Measurements from ENCODE around the gene TAS2R50. TPM values are rescaled to one million over a fixed set of nuclear protein-coding genes. Genes with fewer than 3 reads are reported as not detected.

TAS2R50 gene
- total RNA-seq, 1 experiment from 2014 or later = 12.0 TPM

DNA sequence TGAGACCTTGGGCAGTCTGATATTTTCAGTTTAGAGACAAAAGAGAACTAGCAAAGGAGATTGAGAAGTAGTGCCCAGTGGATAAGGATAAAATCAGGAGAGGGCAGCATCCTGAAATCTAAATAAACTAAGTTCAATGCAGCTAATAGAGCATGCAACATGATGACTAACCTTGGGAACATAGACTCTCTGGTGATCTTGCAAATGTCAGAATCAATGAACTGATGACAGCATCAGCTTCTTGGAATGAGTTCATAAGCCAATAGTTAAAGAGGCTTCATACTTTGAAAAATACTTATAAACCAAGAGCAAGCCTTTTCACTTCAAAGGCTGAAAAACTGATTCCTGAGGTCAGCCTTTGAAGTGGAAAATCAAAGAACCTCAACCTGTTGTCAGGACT, 27.5 kb upstream of the TAS2R50 start:
- Histone ChIP-seq H3K27ac (ENCODE audit: low read length) (no peak overlapping the region), H3K4me3 (ENCODE audit: low read length) (no peak overlapping the region), H2AFZ (ENCODE audit: low read length) (no peak overlapping the region), H3K27me3 (ENCODE audit: low read length) (no peaks in the 10 kb centered on the region), H3K9ac (ENCODE audit: low read length) (no peak overlapping the region), H3K9me3 (ENCODE audit: low read length) (no peaks in the 10 kb centered on the region), H3K4me2 (ENCODE audit: low read depth, low read length, poor library complexity, severe bottlenecking) (no peak overlapping the region), H3K4me1 (ENCODE audit: low read length) (peaks cover 6% of the 10 kb centered on the region; the same call in 1 of the 2 replicates), H3K9me2 (replicated peaks; ENCODE audit: insufficient read depth, low read length) (no peaks in the 10 kb centered on the region), H4K20me1 (ENCODE audit: insufficient read depth, low read depth, low read length) (no peaks in the 10 kb centered on the region), H3K36me3 (ENCODE audit: insufficient read depth, low read length) (no peaks in the 10 kb centered on the region), H3K79me2 (ENCODE audit: low read length) (peaks cover 26% of the 10 kb centered on the region)
- no peak for DNase-seq

DNA sequence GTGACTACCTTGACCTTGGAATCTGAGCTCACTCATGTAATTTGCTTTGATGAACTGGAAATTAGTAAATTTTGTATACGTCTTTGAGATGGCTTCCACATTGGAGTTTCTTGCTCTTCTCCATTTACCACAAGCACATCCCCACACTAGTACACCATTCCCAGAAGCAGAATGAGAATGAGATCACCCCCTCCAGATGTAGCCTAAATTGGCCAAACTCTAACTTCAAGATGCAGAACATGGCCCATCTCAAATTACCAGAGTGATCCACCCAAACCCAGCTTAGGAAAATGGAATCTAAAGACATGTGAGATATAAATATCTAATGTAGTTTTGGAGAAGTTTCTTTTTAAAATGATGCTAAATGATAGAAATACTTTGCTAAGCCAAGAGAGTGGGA, 20.9 kb upstream of the TAS2R50 start:
- no peak for DNase-seq
- no peak overlapping the region for H3K9ac ChIP-seq (ENCODE audit: low read length)
- no peak overlapping the region for H2AFZ ChIP-seq (ENCODE audit: low read length)
- peaks cover 6% of the 10 kb centered on the region; the same call in 1 of the 2 replicates for H3K4me1 ChIP-seq (ENCODE audit: low read length)
- no peaks in the 10 kb centered on the region for H3K36me3 ChIP-seq (ENCODE audit: insufficient read depth, low read length)
- H3K4me3 ChIP-seq (ENCODE audit: low read length) = no peak overlapping the region
- no peaks in the 10 kb centered on the region for H3K9me3 ChIP-seq (ENCODE audit: low read length)
- H3K9me2 ChIP-seq (replicated peaks; ENCODE audit: insufficient read depth, low read length) = no peaks in the 10 kb centered on the region
- H4K20me1 ChIP-seq (ENCODE audit: insufficient read depth, low read depth, low read length) = no peaks in the 10 kb centered on the region
- no peak overlapping the region for H3K4me2 ChIP-seq (ENCODE audit: low read depth, low read length, poor library complexity, severe bottlenecking)
- H3K27ac ChIP-seq (ENCODE audit: low read length) = no peak overlapping the region
- no peaks in the 10 kb centered on the region for H3K27me3 ChIP-seq (ENCODE audit: low read length)
- peaks cover 14% of the 10 kb centered on the region for H3K79me2 ChIP-seq (ENCODE audit: low read length)

DNA sequence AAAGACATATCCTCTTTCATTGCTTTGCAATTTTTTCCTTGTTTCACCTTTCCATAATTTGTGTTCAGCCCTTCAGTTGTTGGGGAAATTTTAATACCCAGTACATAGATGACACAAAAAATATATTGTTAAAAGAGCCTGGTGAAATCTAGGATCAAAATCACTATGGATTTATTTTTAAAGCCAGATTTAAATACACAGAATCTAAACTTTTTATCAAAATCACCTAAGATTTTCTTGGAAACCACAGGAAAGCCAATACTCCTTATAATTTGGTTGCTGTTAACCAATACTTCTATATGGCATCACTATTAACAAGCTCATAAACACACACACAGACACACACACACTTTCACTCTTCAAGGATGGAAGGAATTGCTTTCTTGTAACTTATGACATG, 11.5 kb upstream of the TAS2R50 start, which contains the start of gene TAS2R20:
TAS2R20 (minus strand) TSS at position 101 of the 400 bp plus-strand sequence. CDS start 429 bp downstream, outside the sequence.
- no peak within 1 kb of the TSS for H2AFZ ChIP-seq (ENCODE audit: low read length)
- H3K4me1 ChIP-seq (ENCODE audit: low read length) = no peaks in the 10 kb centered on the region
- H3K9me3 ChIP-seq (ENCODE audit: low read length) = no peaks in the 10 kb centered on the region
- no peaks in the 10 kb centered on the region for H3K27me3 ChIP-seq (ENCODE audit: low read length)
- no peaks in the 10 kb centered on the region for H3K36me3 ChIP-seq (ENCODE audit: insufficient read depth, low read length)
- H3K9ac ChIP-seq (ENCODE audit: low read length) = no peak within 1 kb of the TSS
- no peaks in the 10 kb centered on the region for H4K20me1 ChIP-seq (ENCODE audit: insufficient read depth, low read depth, low read length)
- H3K79me2 ChIP-seq (ENCODE audit: low read length) = peaks cover 14% of the 10 kb centered on the region
- DNase-seq = no peak
- no peak within 1 kb of the TSS for H3K27ac ChIP-seq (ENCODE audit: low read length)
- H3K9me2 ChIP-seq (replicated peaks; ENCODE audit: insufficient read depth, low read length) = no peaks in the 10 kb centered on the region
- H3K4me2 ChIP-seq (ENCODE audit: low read depth, low read length, poor library complexity, severe bottlenecking) = no peak within 1 kb of the TSS
- no peak within 1 kb of the TSS for H3K4me3 ChIP-seq (ENCODE audit: low read length)

DNA sequence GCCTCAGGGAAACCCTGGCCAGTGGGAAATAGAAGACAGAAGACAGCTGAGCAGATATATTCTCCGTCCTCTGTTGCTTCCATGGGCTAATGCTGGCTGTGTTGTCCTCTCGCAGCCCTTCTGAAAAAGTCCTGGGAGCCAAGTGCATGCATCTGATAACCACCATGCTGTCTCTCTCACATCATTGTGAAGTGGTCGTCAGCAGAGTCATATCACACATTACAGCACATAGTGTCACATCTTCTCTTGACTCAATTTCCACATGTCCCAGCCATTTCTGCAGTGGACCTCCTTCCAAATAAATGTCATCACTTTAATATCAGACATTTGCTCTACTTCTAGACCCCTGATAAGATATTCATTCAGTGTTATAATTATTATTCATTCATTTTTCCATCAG, 7.6 kb upstream of the TAS2R50 start:
- Histone ChIP-seq H3K9ac (ENCODE audit: low read length) (no peak overlapping the region), H3K4me3 (ENCODE audit: low read length) (no peak overlapping the region), H2AFZ (ENCODE audit: low read length) (no peak overlapping the region), H3K9me2 (replicated peaks; ENCODE audit: insufficient read depth, low read length) (no peaks in the 10 kb centered on the region), H3K27ac (ENCODE audit: low read length) (no peak overlapping the region), H3K4me2 (ENCODE audit: low read depth, low read length, poor library complexity, severe bottlenecking) (no peak overlapping the region), H3K4me1 (ENCODE audit: low read length) (no peaks in the 10 kb centered on the region), H3K9me3 (ENCODE audit: low read length) (no peaks in the 10 kb centered on the region), H3K79me2 (ENCODE audit: low read length) (peaks cover 13% of the 10 kb centered on the region), H4K20me1 (ENCODE audit: insufficient read depth, low read depth, low read length) (no peaks in the 10 kb centered on the region), H3K36me3 (ENCODE audit: insufficient read depth, low read length) (no peaks in the 10 kb centered on the region), H3K27me3 (ENCODE audit: low read length) (no peaks in the 10 kb centered on the region)
- DNase-seq = no peak

GRCh38 chr12:10989107-10989506, 2.4 kb upstream of the TAS2R50 start:
- H3K9ac ChIP-seq (ENCODE audit: low read length) = no peak overlapping the region

GRCh38 chr12:10982244-10982643, 4.5 kb downstream of the TAS2R50 start:
- Histone ChIP-seq H4K20me1 (ENCODE audit: insufficient read depth, low read depth, low read length) (no peaks in the 10 kb centered on the region), H3K9me3 (ENCODE audit: low read length) (no peaks in the 10 kb centered on the region), H3K27me3 (ENCODE audit: low read length) (no peaks in the 10 kb centered on the region), H2AFZ (ENCODE audit: low read length) (no peak overlapping the region), H3K4me3 (ENCODE audit: low read length) (no peak overlapping the region), H3K27ac (ENCODE audit: low read length) (no peak overlapping the region), H3K9ac (ENCODE audit: low read length) (no peak overlapping the region), H3K4me1 (ENCODE audit: low read length) (no peaks in the 10 kb centered on the region), H3K36me3 (ENCODE audit: insufficient read depth, low read length) (no peaks in the 10 kb centered on the region), H3K79me2 (ENCODE audit: low read length) (peaks cover 23% of the 10 kb centered on the region), H3K4me2 (ENCODE audit: low read depth, low read length, poor library complexity, severe bottlenecking) (no peak overlapping the region), H3K9me2 (replicated peaks; ENCODE audit: insufficient read depth, low read length) (no peaks in the 10 kb centered on the region)
- no peak for DNase-seq

More at GRCh38 chr12:10989107-10989506, 2.4 kb upstream of the TAS2R50 start:
- Histone ChIP-seq H3K9me2 (replicated peaks; ENCODE audit: insufficient read depth, low read length) (no peaks in the 10 kb centered on the region), H2AFZ (ENCODE audit: low read length) (no peak overlapping the region), H3K4me1 (ENCODE audit: low read length) (no peaks in the 10 kb centered on the region), H3K4me3 (ENCODE audit: low read length) (no peak overlapping the region), H3K9me3 (ENCODE audit: low read length) (no peaks in the 10 kb centered on the region), H3K79me2 (ENCODE audit: low read length) (0 out of 2 replicates have a peak, but pooled peaks cover 6% of the 10 kb centered on the region), H3K27ac (ENCODE audit: low read length) (no peak overlapping the region), H4K20me1 (ENCODE audit: insufficient read depth, low read depth, low read length) (no peaks in the 10 kb centered on the region), H3K4me2 (ENCODE audit: low read depth, low read length, poor library complexity, severe bottlenecking) (no peak overlapping the region), H3K27me3 (ENCODE audit: low read length) (no peaks in the 10 kb centered on the region), H3K36me3 (ENCODE audit: insufficient read depth, low read length) (no peaks in the 10 kb centered on the region)
- DNase-seq = no peak

GRCh38 chr12:10974965-10975364, 11.7 kb downstream of the TAS2R50 start:
- H3K9me3 ChIP-seq (ENCODE audit: low read length) = no peaks in the 10 kb centered on the region
- H3K9ac ChIP-seq (ENCODE audit: low read length) = no peak overlapping the region
- no peak overlapping the region for H3K4me3 ChIP-seq (ENCODE audit: low read length)

GRCh38 chr12:10968765-10969456, 17.8 kb downstream of the TAS2R50 start:
- Histone ChIP-seq H3K4me2 (ENCODE audit: low read depth, low read length, poor library complexity, severe bottlenecking) (no peak overlapping the region), H3K79me2 (ENCODE audit: low read length) (peaks cover 14% of the 10 kb centered on the region), H3K9me2 (replicated peaks; ENCODE audit: insufficient read depth, low read length) (no peaks in the 10 kb centered on the region), H4K20me1 (ENCODE audit: insufficient read depth, low read depth, low read length) (no peaks in the 10 kb centered on the region), H2AFZ (ENCODE audit: low read length) (no peak overlapping the region), H3K9me3 (ENCODE audit: low read length) (no peaks in the 10 kb centered on the region), H3K36me3 (ENCODE audit: insufficient read depth, low read length) (peaks cover 5% of the 10 kb centered on the region; the same call in 1 of the 2 replicates), H3K4me1 (ENCODE audit: low read length) (no peaks in the 10 kb centered on the region), H3K27ac (ENCODE audit: low read length) (no peak overlapping the region), H3K9ac (ENCODE audit: low read length) (no peak overlapping the region), H3K4me3 (ENCODE audit: low read length) (no peak overlapping the region), H3K27me3 (ENCODE audit: low read length) (no peaks in the 10 kb centered on the region)
- no peak for DNase-seq

More at GRCh38 chr12:10974965-10975364, 11.7 kb downstream of the TAS2R50 start:
- H4K20me1 ChIP-seq (ENCODE audit: insufficient read depth, low read depth, low read length) = no peaks in the 10 kb centered on the region
- DNase-seq = no peak
- H3K4me2 ChIP-seq (ENCODE audit: low read depth, low read length, poor library complexity, severe bottlenecking) = no peak overlapping the region
- peaks cover 5% of the 10 kb centered on the region; the same call in 1 of the 2 replicates for H3K36me3 ChIP-seq (ENCODE audit: insufficient read depth, low read length)
- H3K4me1 ChIP-seq (ENCODE audit: low read length) = no peaks in the 10 kb centered on the region
- no peaks in the 10 kb centered on the region for H3K9me2 ChIP-seq (replicated peaks; ENCODE audit: insufficient read depth, low read length)
- peaks cover 68% of the 10 kb centered on the region for H3K79me2 ChIP-seq (ENCODE audit: low read length)
- no peaks in the 10 kb centered on the region for H3K27me3 ChIP-seq (ENCODE audit: low read length)
- H3K27ac ChIP-seq (ENCODE audit: low read length) = no peak overlapping the region
- H2AFZ ChIP-seq (ENCODE audit: low read length) = no peak overlapping the region
